Testis (tissue), 2 donors: Measurements from ENCODE around the gene SUSD3.

ENCODE experiments used
- CTCF ChIP-seq, 3 experiments: fragments of 450-650 bp in 2 of 3; fragments of 200-600 bp in 1 of 3; sonication (generic) in 1 of 3; IDR thresholded peaks; one replicate each; pipeline ENCODE4 v1.5.1; 2016 to 2019; ENCODE audit warnings: antibody characterized with exemption in 3 of 3, mild to moderate bottlenecking in 2 of 3, moderate library complexity in 1 of 3
- POLR2A ChIP-seq: fragments of 450-650 bp; IDR thresholded peaks from one replicate; pipeline ENCODE4 v1.6.1; 2017; ENCODE audit warnings: antibody characterized with exemption, mild to moderate bottlenecking, moderate library complexity

- no peak for TF ChIP-seq CTCF (IDR thresholded peaks at IDR 0.05)
- no peak for TF ChIP-seq POLR2A
These were observed at the start of gene SUSD3 for GRCh38 chr9:93058355-93059010.
